Neural cell (in vitro differentiated cells): ENCODE results near the gene HOMEZ. TPM values are rescaled to one million over a fixed set of nuclear protein-coding genes. Genes with fewer than 3 reads are reported as not detected.
A peak's percentile ranks its signal among the peaks of the same experiment; 100 is the strongest.

ENCODE experiments used
- H2AFZ ChIP-seq: fragments of 200-600, 300-800 bp; sonication (generic), shearing (Covaris generic); 2 replicates; pipeline ENCODE4 v1.6.0; 2014; ENCODE audit warnings: low read depth, mild to moderate bottlenecking, antibody characterized with exemption, low read length, moderate library complexity
- H3F3A ChIP-seq: fragments of 200-600 bp; shearing (Covaris generic); 2 replicates; pipeline ENCODE4 v1.6.1; 2016; ENCODE audit warnings: mild to moderate bottlenecking, moderate library complexity, mixed read lengths, antibody characterized with exemption, low read length; ENCODE audit not compliant: insufficient read depth, poor library complexity, severe bottlenecking
- H3K27ac ChIP-seq: fragments of 200-600, 300-800 bp; sonication (generic), shearing (Covaris generic); 2 replicates; pipeline ENCODE4 v1.5.1; 2014; ENCODE audit warnings: mild to moderate bottlenecking, low read length, moderate library complexity
- H3K27me3 ChIP-seq: fragments of 300-800, 200-600 bp; sonication (generic), shearing (Covaris generic); 2 replicates; pipeline ENCODE4 v1.6.0; 2014; ENCODE audit warnings: mild to moderate bottlenecking, low read depth, low read length, moderate library complexity; ENCODE audit not compliant: insufficient read depth
- H3K36me3 ChIP-seq: fragments of 300-800, 200-600 bp; sonication (generic), shearing (Covaris generic); 2 replicates; pipeline ENCODE4 v1.5.1; 2014; ENCODE audit warnings: mild to moderate bottlenecking, antibody characterized with exemption, low read length, moderate library complexity; ENCODE audit not compliant: insufficient read depth
- H3K4me2 ChIP-seq: fragments of 300-800, 200-600 bp; sonication (generic), shearing (Covaris generic); 2 replicates; pipeline ENCODE4 v1.6.0; 2014; ENCODE audit warnings: mild to moderate bottlenecking, low read length
- H3K4me3 ChIP-seq: fragments of 300-800, 200-600 bp; sonication (generic), shearing (Covaris generic); 2 replicates; pipeline ENCODE4 v1.5.1; 2014; ENCODE audit warnings: mild to moderate bottlenecking, low read length, moderate library complexity
- H3K79me2 ChIP-seq: fragments of 200-600 bp; shearing (Covaris generic); replicated peaks from 2 replicates; pipeline ENCODE4 v1.6.0; 2014; ENCODE audit warnings: mild to moderate bottlenecking, low read length, moderate library complexity; ENCODE audit not compliant: insufficient read depth
- H3K9ac ChIP-seq: fragments of 300-800, 200-600 bp; sonication (generic), shearing (Covaris generic); 2 replicates; pipeline ENCODE4 v1.6.1; 2016; ENCODE audit warnings: mild to moderate bottlenecking, low read length, mixed read lengths
- H3K9me2 ChIP-seq: fragments of 200-600 bp; shearing (Covaris generic); 2 replicates; pipeline ENCODE4 v1.6.1; 2016; ENCODE audit warnings: mild to moderate bottlenecking, low read length, mixed read lengths; ENCODE audit not compliant: insufficient read depth
- H3K9me3 ChIP-seq: fragments of 200-600, 300-800 bp; sonication (generic), shearing (Covaris generic); 2 replicates; pipeline ENCODE4 v1.6.1; 2016; ENCODE audit warnings: mild to moderate bottlenecking, mixed run types, low read length, moderate library complexity, mixed read lengths
- H4K20me1 ChIP-seq: fragments of 200-600 bp; shearing (Covaris generic); 2 replicates; pipeline ENCODE4 v1.6.1; 2016; ENCODE audit warnings: mild to moderate bottlenecking, mixed run types; ENCODE audit not compliant: insufficient read depth
- EP300 ChIP-seq: fragments of 450-650 bp; conservative IDR thresholded peaks from 2 replicates; pipeline ENCODE4 v1.6.1; 2014; ENCODE audit warnings: antibody characterized with exemption, mild to moderate bottlenecking, moderate library complexity; ENCODE audit not compliant: poor library complexity, severe bottlenecking
- EZH2 ChIP-seq: fragments of 200-600, 300-800 bp; shearing (Covaris generic), sonication (generic); IDR thresholded peaks from 2 replicates; pipeline ENCODE4 v1.6.1; 2014; ENCODE audit warnings: antibody characterized with exemption, low read length, borderline replicate concordance, mild to moderate bottlenecking; ENCODE audit not compliant: insufficient read depth, poor library complexity, severe bottlenecking
- MXI1 ChIP-seq: fragments of 450-650 bp; conservative IDR thresholded peaks from 2 replicates; pipeline ENCODE4 v1.6.1; 2014; ENCODE audit warnings: antibody characterized with exemption, mild to moderate bottlenecking; ENCODE audit not compliant: poor library complexity, severe bottlenecking
- POLR2AphosphoS5 ChIP-seq: IDR thresholded peaks from 2 replicates; pipeline ENCODE4 v1.6.1; 2012
- RAD21 ChIP-seq: fragments of 450-650 bp; conservative IDR thresholded peaks from 2 replicates; pipeline ENCODE4 v1.6.1; 2014; ENCODE audit warnings: antibody characterized with exemption, mild to moderate bottlenecking, moderate library complexity
- REST ChIP-seq: IDR thresholded peaks from 2 replicates; pipeline ENCODE4 v1.6.1; 2012; ENCODE audit warnings: borderline replicate concordance
- SMC3 ChIP-seq: fragments of 450-650 bp; conservative IDR thresholded peaks from 2 replicates; pipeline ENCODE4 v1.6.1; 2014; ENCODE audit warnings: antibody characterized with exemption, mild to moderate bottlenecking, moderate library complexity; ENCODE audit not compliant: poor library complexity
- TAF1 ChIP-seq: IDR thresholded peaks from 2 replicates; pipeline ENCODE4 v1.6.1; 2012; ENCODE audit warnings: low read depth
- polyA plus RNA-seq: library from polyadenylated mRNA; depleted of rRNA; stranded (reverse); fragments of >200 nt; gene quantifications from 2 replicates; pipeline ENCODE4 v1.2.3, GENCODE V29; 2014
- TF ChIP-seq, protein P1 (sequence below): fragments of 450-650 bp; IDR thresholded peaks from 2 replicates; pipeline ENCODE4 v1.5.1; 2014; ENCODE audit warnings: antibody characterized with exemption, mild to moderate bottlenecking, moderate library complexity; ENCODE audit not compliant: poor library complexity, severe bottlenecking

HOMEZ gene
- polyA plus RNA-seq, 1 donor from 2014 or later = 6.6 TPM

DNA sequence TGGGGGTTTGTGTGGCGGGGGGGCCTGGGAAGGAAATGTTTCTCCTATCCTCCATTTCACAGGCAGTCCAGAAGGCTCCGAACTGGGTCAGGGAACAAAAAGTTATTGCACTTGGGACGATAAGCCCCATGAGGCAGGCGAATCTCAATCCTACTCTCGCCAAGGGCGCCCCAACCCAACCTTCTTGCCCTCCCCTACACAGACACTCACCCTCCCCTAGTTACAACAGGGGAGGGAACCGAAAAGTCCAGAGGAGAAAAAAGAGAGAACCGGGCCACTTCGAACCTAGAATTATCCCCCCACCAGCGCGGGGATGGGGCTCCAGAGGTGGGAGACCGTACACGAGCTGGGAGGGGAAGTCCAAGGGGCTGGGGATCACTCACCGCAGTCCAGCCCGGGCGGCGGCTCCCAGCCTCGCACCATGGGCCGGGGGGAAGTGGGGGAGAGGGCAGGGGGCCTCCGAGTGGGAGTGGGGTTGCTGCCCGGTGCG, 357 bp downstream of the HOMEZ start:
- Histone ChIP-seq H3K4me3 (peak overlapping the region; percentile 94), H2AFZ (peak overlapping the region; percentile 75), H4K20me1 (no peaks in the 10 kb centered on the region), H3K9me2 (no peaks in the 10 kb centered on the region), H3K27ac (peak overlapping the region; percentile 51), H3K79me2 (peaks cover 9% of the 10 kb centered on the region), H3K4me2 (peak overlapping the region; percentile 84), H3K27me3 (no peaks in the 10 kb centered on the region), H3F3A (no peaks in the 10 kb centered on the region), H3K9me3 (no peaks in the 10 kb centered on the region), H3K9ac (peak overlapping the region; percentile 80), H3K36me3 (no peaks in the 10 kb centered on the region)
- TF ChIP-seq, protein P1, sequence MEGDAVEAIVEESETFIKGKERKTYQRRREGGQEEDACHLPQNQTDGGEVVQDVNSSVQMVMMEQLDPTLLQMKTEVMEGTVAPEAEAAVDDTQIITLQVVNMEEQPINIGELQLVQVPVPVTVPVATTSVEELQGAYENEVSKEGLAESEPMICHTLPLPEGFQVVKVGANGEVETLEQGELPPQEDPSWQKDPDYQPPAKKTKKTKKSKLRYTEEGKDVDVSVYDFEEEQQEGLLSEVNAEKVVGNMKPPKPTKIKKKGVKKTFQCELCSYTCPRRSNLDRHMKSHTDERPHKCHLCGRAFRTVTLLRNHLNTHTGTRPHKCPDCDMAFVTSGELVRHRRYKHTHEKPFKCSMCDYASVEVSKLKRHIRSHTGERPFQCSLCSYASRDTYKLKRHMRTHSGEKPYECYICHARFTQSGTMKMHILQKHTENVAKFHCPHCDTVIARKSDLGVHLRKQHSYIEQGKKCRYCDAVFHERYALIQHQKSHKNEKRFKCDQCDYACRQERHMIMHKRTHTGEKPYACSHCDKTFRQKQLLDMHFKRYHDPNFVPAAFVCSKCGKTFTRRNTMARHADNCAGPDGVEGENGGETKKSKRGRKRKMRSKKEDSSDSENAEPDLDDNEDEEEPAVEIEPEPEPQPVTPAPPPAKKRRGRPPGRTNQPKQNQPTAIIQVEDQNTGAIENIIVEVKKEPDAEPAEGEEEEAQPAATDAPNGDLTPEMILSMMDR = no peak
- TF ChIP-seq EZH2 (no peak), REST (no peak), MXI1 (no peak)

GRCh38 chr14:23284654-23285529, 1.0 kb downstream of the HOMEZ start:
- no peak for TF ChIP-seq SMC3
- no peak for TF ChIP-seq RAD21
- TF ChIP-seq REST = no peak
- TF ChIP-seq POLR2AphosphoS5 = no peak
- no peak for TF ChIP-seq EZH2
- no peak for TF ChIP-seq TAF1
- TF ChIP-seq, protein P1 = no peak
- TF ChIP-seq MXI1 = no peak
- no peak for TF ChIP-seq EP300
- Histone ChIP-seq H3K27ac (no peak overlapping the region), H3K27me3 (no peaks in the 10 kb centered on the region), H3K36me3 (no peaks in the 10 kb centered on the region), H3K9ac (peak overlapping the region; percentile 80), H2AFZ (peak overlapping the region; percentile 75), H3K9me3 (no peaks in the 10 kb centered on the region), H3K4me2 (peak overlapping the region; percentile 84), H3K4me3 (peak overlapping the region; percentile 94), H3K9me2 (no peaks in the 10 kb centered on the region), H3K79me2 (peaks cover 9% of the 10 kb centered on the region), H3F3A (no peaks in the 10 kb centered on the region), H4K20me1 (no peaks in the 10 kb centered on the region)
